HG03025 (cell line): ENCODE data around the gene CMSS1.

ENCODE experiments used
- ATAC-seq: cut with Tn5 transposase; IDR thresholded peaks from one replicate; pipeline ENCODE4 v1.9.1; 2021; ENCODE audit warnings: mild to moderate bottlenecking, moderate library complexity; ENCODE audit not compliant: unreplicated experiment, low FRiP score

Gene CMSS1

GRCh38 chr3:99850608-99851007 is 32.9 kb downstream of the CMSS1 start:
- no peak for ATAC-seq

GRCh38 chr3:99851955-99852354 is 34.3 kb downstream of the CMSS1 start:
- ATAC-seq: no peak

DNA sequence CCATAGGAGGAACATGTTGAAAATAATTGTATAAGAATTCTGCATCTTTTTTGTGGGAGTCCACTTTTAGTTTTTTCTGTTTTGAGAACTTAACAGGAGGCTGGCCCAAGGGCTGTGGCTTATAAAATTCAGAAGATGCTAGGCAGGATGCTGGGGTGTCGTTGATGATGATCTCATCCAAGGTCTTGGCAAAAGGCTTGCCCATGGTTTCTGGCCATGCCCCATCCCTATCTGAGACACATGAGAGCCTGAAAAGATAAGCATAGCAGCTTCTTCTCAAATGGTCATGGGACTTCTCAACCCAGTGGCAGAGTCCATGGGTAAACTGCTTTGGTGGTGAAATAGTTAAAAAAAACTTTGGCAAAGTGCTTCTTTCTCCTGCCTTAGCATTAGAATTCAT is 35.2 kb downstream of the CMSS1 start:
- no peak for ATAC-seq

- no peak for ATAC-seq
Measured at GRCh38 chr3:99854756-99855298, 37.2 kb downstream of the CMSS1 start.

DNA sequence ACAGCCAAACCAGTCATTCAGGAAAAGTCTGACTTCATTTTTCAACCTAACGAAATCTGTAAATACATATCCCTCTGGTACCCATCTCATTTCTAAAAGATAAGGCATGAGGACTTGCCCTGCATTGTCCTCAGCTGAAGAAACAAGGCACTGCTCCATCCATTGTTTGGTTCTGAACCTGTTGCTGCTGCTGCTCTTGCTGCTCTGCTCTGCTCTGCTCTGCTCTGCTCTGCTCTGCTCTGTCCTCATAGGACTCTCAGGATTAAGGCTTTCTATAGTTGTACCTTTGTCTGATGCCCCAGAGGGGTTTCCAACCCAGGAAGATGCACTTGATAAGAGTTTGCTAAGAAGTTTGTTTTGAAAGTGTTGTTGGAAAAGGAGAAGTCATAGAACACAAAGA is 38.2 kb downstream of the CMSS1 start:
- no peak for ATAC-seq

DNA sequence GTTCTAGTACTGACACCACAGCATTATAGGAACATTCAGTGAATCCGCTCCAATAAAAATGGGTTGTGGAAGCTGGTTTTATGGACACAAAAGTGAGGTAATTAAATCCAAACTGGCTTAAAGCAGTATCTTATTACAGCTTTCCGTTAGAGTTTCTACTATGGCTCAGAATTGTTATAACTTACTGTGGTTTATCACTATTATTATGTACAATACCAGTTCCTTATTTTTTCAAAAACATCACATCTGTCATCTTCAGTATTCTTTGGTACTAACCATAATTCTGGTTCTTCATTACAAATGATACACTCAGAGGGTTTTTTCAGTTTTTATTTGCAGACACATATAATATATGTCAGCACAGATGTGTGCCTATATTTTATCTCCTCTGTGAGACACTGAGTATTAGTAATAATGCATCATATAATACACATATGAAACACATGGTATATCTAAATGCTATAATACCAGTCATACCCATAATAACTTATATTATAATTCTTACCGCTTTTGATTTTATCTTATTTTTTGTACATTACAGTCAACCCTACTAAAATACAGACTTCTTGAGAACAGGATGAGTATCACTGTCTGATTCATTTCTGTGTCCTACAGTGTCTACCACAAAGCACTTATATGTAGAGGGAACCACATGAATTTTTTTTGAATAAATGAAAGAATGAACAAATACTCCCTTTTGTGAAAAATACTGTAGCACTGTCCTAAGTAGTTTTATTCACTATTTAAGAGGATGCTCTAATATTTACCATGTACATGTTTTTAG is 39.0 kb downstream of the CMSS1 start:
- no peak for ATAC-seq

DNA sequence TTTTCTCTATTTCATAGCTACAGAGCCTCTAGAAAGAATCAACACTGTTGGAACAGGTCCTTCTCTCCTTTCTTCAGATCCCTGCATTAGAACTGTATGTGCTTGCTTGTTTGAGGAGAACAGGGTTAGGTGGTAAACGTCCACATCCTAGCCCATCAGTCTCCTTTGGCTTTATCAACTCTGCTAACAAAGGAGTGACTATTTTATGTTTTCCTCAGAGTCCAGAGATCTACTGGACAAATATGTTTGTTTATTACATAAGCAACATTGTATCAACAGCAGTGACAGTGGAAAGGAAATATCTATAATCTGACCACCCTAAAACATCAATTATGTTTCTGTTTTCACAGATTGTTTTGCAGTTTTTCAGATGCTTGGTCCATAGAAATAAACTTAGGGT is 39.6 kb downstream of the CMSS1 start:
- no peak for ATAC-seq

- ATAC-seq: no peak
Measured at GRCh38 chr3:99858469-99858868, 40.8 kb downstream of the CMSS1 start.

- no peak for ATAC-seq
Measured at GRCh38 chr3:99859825-99860224, 42.2 kb downstream of the CMSS1 start.

- no peak for ATAC-seq
Measured at GRCh38 chr3:99861216-99861615, 43.6 kb downstream of the CMSS1 start.

GRCh38 chr3:99862208-99862607 is 44.5 kb downstream of the CMSS1 start:
- ATAC-seq: no peak

DNA sequence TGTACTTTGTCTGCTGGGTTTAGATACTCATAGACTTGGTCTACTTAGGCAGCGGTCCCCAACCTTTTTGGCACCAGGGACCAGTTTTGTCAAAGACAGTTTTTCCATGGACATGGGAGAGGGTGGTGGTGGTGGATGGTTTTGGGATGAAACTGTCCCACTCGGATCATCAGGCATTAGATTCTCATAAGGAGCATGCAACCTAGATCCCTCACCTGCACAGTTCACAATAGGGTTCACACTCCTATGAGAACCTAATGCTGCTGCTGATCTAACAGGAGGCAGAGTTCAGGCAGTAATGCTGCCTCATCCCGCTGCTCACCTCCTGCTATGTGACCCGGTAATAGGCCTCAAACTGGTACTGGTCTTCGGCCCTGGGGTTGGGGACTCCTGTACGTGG is 45.3 kb downstream of the CMSS1 start:
- no peak for ATAC-seq

DNA sequence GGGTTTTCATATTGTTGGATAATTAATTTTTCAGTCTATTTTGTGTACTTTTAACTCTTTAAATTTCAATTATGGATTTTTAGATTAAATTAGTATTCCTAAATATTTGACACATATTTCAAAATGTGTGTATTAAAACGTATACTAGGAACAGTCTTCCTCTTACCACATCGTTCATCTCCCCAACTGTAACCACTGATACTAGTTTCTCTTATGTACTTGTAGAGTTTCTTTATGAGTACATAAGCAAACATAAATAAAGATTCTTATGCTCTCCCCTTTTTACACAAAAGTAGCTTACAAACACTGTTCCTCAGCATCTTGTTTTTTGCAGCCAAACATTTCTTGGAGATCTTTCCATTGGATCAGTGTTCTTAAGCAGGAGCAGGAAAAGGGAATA is 45.9 kb downstream of the CMSS1 start:
- ATAC-seq: no peak

GRCh38 chr3:99864289-99864688 is 46.6 kb downstream of the CMSS1 start:
- no peak for ATAC-seq

DNA sequence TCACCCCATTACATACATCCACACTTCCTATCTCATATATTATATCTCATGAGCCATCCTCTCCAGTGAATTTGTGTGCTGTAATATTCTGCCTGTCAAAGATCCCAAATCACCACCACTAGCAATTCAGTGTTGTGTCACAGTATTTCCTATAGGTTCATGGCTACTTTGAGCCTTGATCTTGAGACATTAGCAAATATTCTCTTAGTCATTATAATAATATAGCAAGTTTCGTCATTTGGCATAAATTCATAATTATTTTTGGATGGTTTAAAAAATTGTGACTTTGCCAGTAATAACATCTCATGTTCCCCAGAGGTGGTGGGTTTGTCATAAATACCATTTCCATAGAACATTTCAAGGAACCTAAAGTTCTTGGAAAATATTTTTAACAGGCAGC is 47.7 kb downstream of the CMSS1 start:
- ATAC-seq: no peak

GRCh38 chr3:99866261-99866761 is 48.6 kb downstream of the CMSS1 start:
- no peak for ATAC-seq

GRCh38 chr3:99867594-99868310 is 50.1 kb downstream of the CMSS1 start:
- no peak for ATAC-seq

DNA sequence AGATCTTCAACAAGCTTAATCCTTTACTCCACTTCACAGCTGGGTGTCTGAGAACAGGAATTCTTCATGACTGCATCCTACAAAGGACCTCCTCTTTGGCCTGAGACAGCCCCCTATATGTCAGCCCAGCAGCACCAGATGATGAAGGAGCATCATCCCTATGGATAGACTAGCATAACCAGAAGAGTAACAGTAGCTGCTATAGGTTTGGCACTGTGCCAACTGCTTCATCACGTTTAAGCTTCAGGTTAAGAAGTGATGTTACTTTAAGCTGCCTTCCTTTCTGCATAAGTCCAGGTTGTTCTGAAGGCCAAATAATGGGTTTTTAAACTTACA is 50.6 kb downstream of the CMSS1 start:
- ATAC-seq: no peak

- ATAC-seq: no peak
Measured at GRCh38 chr3:99869621-99870020, 52.0 kb downstream of the CMSS1 start.

DNA sequence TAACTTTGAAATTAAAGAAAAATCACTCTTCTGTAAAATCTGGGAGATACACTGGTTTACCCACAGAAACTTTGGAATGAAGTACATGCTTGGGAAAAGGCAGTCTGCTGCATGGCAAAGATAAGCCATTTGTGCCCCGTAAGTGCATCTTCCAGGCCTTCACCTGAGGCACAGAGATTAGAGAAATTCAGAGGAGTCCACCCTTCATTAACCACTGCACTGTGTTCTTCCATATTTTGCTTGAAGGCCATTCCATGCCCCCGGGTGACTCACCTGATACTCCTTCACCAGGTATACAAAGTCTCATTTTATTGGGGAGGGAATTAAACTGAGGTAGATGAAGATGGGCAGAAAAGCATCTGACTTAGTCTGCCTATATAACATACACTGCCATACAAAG is 53.0 kb downstream of the CMSS1 start:
- ATAC-seq: no peak

DNA sequence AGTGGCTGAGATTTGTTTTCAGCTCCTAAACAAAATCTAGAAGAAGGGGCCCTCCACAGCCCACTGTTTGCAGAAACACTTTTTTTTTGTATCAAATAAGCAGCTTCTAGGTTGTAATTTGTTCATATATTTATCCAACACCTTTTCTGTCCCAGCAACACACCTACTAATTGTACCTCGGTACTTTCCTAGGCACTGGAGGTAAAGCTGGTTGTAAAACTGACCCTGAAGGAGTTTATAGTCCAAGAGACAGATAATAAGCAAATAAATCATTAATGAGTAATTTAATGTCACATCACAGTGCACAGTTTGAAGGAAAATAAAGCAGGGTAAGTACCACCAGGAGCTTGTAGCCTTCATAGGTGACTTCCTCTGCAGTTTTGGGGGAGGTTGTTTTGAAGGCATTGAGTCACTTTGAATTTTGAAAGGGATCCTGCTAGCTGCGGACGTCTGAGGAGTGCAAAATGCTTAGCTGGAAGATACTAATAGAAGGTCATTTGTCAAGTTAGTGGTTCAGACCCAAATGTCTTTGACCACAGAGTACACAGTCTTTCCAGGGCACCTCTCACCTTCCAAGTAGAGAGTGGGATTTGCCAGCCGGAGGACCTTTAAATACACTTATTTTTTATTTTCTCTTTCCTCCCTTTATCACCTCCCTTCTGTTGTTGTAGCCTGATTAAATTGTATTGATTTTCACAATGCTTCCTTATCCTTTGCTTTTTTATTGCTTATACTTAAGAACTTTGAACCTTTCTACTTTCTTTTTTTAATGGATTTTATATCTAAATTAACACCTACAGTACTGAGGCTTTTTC is 53.8 kb downstream of the CMSS1 start:
- ATAC-seq: no peak
